Activated T-cell treated with anti-CD3 and anti-CD28 coated beads, Interleukin-2, amount 50 U/mL, for 1 hour (primary cell): ENCODE measurements around the gene LHFPL6.

ENCODE experiments used
- DNase-seq: peaks from one replicate; pipeline ENCODE4 v3.0.0-alpha.2; 2020

The LHFPL6 gene

DNA sequence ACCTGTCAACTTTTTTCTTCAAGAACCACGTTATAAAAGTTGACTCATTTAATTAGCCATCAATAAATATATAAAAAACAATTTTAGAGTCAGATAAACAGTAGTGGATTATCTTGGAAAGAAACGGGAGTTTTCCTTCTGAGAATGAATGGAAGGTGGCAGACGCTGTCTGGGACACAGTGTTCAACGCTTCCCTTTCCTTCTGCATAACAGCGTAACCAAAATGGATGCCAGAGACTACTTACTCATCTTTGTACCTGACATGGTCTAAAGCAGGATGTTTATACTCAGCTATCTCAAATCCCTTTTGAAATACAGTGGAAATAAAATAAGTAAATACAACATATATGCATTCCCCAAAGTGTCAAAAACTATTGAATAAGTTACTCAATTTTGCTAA is 195.2 kb downstream of the LHFPL6 start:
- no peak for DNase-seq

DNA sequence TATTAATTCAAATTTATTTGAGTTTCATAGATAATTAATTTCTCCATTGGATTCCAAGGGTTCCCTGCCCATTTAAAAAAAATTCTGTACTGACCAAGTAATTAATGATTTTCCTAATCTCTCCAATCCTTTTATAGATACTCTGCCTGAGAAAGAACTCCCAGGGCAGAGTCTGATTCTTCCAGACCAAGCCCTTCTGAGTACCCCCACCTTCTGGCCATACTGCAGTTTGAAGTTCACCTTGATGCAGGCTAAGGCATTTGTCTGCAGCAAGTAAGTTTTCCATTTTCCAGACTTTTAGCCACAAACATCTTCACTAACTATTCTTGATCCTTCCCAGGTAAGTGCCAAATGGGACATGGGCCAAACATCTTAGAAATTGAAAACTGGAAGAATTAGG is 195.9 kb downstream of the LHFPL6 start:
- no peak for DNase-seq

GRCh38 chr13:39406688-39407087 is 196.3 kb downstream of the LHFPL6 start:
- no peak for DNase-seq

DNA sequence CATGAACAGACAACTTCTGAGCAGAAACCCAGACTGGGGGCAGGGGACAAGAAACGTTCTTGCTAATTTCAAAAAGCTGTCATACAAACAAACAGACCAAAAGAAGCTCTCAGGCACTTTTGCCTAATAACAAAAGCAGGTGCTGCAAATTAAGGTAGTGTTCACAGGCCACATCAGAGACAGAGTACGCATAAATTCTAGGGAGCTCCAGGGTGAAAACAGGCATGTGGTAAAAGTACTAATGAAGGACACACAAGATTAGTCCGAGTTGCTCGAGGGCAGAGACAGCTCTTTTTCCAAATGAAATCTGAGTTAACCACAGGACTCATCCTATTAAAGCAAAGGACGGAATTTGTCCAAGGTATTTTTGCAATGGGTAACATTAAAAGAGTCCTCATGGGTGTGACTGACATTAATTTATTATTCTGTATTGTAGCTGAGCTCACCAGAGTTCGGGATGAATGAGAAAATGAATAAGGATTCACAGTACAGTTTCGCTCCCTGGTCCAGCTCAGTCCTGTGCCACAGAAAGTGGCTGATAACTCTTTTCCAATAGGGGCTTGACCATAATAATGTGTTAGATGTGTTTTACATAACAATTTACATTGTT is 197.3 kb downstream of the LHFPL6 start:
- no peak for DNase-seq

DNA sequence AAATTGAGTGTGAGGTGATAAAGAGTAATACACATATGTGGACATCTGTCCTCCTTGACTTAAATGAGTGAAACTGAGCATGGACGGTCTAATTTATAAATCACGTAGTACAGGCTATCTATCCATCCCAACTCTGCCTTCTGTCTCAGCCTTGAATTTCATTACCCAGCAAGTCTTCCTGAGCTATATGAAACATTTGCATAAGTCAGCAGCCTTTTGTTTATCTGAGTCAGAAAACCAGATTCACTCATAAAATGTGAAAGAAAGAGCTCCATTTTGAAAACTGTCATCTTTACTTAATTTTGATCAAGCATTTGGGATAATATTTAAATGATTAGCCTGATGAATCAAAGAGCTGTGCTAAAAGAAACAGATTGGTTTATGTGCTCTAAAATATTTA is 197.9 kb downstream of the LHFPL6 start:
- no peak for DNase-seq

DNA sequence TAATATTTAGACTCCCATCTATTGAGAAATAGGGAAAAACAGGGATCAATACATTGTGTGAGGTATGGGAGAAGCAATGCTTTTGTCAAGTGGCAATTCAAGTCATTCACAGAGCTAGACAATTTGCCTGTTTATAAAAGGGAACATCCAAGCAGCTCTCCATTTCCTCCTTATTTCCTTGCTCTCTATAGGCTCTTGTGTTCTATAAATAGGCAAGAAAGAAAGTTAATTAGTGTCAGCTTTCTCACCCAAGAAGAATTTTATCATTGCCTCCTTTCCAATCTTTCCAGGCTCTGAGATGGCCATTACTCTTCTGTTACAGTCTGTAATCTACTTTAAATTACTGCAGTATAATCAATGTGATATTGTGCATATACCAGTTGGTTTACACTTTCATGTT is 199.9 kb downstream of the LHFPL6 start:
- DNase-seq, result no peak

DNA sequence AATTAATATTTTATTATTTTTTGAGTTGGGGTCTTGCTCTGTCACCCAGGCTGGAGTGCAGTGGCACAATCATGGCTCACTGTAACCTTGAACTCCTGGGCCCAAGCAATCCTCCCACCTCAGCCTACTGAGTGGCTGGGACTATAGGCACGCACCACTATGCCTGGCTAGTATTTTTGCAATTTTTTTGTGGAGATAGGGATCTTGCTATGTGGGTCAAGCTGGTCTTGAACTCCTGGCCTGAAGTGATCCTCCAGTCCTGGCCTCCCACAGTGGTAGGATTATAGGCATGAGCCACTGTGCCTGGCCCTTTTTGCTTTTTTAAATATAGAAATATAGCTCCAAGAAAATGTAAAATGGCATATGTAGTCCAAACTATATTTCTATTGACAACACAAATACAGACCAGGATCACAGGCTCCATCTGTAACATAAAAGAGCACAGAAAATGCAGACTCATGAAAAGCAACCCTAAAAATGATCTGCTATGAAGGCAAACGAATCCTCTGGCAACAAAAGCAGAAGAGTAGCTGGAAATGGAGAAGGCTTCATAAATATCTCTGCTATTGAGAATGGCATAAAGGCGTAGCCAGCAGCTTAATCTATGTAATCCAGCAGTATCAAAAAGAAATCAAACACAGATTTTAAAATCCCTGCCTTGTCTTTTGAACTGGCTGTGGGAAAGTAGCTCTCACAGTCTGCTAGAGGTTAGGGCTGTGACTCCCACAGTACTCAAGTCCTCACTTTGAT is 200.6 kb downstream of the LHFPL6 start:
- DNase-seq, result no peak

DNA sequence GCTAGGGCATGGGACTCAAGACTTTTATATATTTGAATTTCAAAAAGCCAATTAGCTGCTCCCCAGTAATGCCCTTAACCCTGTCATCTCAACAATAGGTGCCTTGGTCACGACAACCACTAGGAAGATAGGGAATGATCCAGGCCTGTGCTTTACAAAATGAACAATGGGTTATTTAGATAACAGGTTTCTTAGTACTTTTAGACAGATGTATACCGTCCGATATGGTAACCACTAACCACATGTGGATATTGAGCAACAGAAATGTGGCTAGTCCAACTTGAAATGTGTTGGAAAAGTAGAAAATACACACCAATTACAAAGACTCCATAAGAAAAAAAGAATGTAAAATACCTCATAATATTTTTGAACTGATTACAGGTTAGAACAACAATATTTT is 201.2 kb downstream of the LHFPL6 start:
- no peak for DNase-seq

DNA sequence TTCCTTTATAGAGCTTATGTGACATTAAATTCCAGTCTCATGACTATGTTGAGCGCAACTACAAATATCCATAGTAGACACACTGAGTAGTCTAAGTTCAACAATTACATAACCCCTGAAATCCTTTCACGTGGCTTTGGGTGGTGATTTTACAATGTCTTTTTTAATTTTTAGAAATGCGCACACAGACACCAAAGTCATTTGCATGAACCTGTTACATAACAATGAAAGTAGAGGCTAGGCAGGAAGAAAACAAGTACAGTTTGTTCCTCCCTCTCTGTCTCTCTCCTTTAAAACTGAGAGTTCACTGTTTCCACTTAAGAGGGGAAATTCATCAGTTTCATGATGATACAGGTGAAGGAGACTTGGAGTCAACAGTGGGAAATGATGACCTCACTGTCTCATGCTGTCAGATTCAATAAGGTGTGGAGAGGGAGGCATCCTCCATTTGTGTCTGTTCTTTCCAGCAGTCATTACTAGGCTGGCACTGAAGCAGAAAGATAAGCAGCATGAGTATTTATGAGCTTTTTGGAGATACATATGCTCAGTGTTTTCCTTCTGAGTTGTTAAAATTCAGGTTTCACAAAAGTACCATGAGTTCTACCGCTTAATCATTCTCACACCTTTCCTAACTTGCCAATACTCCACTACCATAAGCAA is 201.8 kb downstream of the LHFPL6 start:
- DNase-seq, result no peak

- DNase-seq, result no peak
Observed at GRCh38 chr13:39399102-39399501, 203.9 kb downstream of the LHFPL6 start.

DNA sequence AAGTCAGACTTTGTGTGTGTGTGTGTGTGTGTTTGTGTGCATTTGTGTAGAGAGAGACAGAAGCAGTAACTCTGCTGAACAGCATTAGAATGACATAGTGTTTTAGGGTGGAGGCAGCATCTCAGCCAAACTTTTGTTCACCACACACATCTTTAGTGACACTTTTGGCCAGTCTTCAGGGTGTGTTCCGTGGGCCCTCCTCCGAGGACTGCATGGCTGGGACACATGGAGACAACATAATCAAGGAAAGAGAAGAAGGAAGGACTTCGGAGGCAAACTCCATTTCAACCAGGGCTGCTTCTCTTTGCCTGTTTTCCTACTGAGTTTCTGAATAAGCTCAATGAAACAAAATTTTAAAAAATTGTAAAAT is 205.1 kb downstream of the LHFPL6 start:
- no peak for DNase-seq

DNA sequence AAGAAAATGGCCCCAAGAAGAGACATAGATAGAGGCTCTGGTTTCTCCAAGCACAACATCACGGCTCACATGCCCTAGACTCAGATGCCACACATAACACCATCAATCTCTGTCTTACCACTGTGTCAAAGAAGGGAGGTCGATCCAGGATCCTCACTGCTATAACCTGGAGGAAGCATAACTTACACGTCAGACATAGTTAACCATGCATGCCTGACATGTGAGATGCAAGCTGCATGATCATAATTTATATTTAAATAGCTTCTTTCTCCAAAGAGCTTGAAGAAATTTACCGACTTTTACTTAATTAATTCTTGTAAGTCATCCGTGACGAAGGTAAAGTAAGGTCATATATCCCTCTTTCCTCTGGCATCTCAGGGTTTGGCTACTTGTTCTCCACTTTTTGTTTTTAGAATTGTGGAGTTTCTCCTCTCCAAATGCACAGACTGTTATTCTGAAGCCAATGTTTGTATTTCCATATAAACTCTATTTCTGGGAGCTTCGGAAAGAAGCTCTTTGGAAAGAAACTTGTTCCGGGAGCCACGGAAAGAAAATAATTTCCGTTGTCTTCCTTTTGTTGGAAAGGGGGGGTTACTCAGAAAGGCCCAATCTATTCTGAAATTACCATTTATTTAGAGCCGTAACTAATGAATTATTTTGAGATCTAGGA is 205.6 kb downstream of the LHFPL6 start:
- no peak for DNase-seq

DNA sequence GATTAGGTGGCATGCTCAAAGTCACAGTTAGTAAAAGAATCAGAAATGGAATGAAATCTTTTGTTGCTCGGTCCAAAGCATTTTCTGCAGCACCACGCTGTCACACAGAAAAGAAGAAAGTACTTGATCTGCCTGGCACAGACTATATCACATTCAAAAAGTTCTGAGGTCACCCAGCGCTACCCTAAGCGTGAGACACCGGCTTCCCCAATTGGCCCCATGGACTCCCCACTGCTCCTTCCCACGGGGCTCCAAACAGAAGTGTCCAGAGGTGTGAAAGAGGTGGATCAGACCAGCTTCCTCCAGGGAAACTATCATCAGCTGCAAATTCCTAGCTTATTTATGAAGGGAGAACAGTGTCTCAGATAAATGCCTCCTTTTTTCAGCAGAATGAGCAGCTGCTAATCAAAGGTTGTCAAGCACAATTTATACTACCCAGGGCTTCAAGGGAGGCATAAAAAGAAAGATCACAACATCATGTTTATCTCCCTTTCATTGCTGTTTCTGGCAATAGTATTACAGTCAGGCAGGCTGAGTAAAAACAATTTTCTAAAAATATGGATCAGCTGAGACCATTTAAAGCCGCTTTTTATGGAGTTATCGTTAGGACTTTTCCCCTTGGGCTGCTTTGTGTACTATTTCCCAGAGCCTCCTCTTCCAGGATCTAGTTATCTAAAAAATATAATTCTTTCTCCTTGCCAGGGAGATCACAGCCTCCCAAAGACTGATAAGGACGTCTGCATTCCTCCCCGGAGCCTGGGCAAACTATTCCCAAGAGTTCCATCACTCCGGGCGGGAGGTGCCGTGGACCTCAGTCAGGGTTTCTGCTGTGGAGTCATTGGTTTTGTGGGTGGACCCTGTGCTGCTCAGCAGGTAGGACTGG is 208.0 kb downstream of the LHFPL6 start:
- no peak for DNase-seq

GRCh38 chr13:39391761-39392160 is 211.2 kb downstream of the LHFPL6 start:
- DNase-seq, result no peak

- DNase-seq, result no peak
Observed at GRCh38 chr13:39389013-39389412, 214.0 kb downstream of the LHFPL6 start.

DNA sequence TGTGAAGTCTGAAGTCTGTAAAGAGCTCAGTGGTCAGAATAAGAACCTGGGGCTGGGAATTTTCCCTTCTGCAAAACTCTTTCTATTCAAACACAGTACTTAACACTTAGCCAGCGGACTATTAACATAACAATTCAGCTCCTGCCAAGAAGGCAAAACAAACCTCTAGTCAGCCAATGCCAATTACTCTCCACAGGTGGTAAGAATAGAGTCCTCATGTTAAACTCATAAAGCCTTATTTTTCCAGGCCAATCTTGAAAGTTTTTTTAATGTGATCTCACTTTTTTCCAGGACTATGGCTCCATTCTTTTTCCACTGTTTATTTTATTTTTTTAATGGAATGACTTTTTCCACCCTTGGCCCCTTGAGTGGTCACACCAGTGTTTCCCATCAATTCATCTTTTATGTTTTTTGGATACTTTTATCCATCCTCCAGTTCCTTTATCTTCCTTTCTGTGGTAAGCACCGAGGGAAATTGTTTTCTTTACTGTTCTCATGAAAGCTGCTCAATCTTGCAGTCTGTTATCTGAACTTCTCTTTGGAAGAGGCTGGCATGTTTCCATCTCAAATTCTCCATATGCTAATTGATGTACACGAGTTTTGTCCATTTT is 217.3 kb downstream of the LHFPL6 start:
- no peak for DNase-seq

DNA sequence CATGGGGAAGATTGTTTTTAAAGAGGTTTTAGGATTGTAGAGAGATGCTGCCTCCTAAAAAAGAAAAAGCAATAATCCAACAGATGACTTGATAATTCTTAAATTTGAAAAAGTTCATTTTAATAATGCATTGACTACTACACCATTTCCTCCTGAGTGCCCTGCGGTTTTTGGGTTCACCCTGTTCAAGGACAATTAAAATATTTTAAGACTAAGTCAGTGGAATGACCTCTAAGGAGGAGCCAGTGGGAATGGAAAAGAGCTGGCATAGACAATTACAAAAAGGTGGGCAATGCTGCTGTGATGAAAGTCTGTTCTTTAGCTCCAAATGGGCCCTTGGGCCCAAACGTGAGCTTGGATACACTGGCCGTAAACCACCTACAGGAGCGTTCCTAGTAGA is 217.8 kb downstream of the LHFPL6 start:
- DNase-seq, result no peak

DNA sequence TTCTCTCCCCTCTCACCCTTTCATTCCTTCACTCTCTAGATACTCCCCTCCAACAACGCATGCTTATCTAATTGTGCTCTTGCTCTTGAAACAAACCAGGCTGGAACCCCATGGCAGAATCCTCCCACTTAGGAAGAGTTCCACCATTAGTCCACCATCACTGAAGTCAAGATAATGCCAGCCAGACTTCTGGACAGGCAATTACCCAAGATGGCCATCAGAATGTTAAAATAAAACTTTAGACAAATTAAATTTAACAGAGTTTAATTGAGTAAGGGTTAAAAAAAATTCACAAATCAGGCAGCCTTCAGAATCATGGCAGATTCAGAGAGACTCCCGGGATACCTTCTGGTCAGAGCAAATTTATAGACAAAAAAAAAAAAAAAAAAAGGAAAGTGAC is 221.5 kb downstream of the LHFPL6 start:
- DNase-seq, result no peak

DNA sequence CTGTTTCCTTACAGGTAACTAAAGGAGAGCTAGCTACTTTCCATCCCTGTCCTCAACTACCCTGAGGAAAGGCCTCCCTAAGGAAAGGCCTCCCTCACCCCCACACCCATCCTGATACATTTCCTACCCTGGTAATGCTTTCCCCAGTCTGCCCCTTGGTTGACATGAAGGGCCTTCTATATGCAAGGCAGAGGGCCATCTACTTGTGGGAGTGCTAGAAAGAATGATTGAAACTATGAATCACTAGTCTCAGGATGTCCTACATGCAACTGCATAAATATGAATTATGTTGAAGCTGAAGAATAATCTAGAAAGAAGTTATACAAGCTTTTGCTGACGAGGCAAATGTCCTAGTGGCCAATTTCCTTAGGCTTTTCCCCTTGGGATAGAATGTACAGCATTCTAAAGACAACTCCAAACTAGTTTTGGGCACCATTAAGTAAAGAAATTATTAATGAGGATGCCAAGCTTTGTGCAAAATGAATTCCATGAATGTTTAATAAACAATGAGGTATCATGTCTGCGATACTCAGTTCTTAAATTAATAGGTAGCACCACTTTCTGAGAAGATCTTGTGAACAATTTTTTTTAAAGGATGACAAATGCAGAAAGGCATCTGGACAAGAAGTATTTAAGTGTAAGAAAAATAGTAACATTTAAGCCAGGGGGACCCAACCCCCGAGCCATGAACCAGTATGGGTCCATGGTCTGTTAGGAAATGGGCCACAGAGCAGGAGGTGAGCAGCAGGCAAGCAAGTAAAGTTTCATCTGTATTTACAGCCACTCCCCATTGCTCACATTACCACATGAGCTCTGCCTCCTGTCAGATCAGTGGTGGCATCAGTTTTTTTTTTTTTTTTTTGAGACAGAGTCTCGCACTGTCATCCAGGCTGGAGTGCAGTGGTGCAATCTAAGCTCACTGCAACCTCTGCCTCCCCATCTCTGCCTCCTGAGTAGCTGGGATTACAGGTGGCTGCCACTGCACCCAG is 223.0 kb downstream of the LHFPL6 start:
- DNase-seq, result no peak

DNA sequence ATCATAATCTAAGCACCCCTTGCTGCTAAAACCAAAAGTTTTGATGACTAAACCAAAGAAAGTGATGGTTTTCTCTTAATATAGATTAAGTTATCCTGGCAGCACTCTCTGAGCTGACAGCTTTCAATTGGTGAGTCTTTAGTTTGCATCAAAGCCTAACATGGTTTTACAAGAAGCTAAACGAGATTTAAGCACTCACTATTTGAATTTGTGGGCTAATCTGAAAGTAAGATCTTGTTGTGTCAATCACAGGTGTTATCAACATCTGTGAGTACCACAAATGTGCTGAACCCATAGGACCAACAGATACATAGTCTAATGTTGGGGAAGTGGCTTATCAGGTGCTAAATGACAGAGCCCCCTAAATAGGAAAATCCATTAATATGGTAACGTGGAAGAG is 223.9 kb downstream of the LHFPL6 start:
- DNase-seq, result no peak

GRCh38 chr13:39378306-39378705 is 224.7 kb downstream of the LHFPL6 start:
- no peak for DNase-seq
